GM12872 (cell line): ENCODE results near the gene SLC38A4.

Experiments
- TF ChIP-seq, protein P1 (sequence below): IDR thresholded peaks from 3 replicates; pipeline ENCODE4 v1.5.1; 2011; ENCODE audit warnings: low read depth, mild to moderate bottlenecking, low read length, moderate library complexity; ENCODE audit not compliant: insufficient read depth

The SLC38A4 gene

DNA sequence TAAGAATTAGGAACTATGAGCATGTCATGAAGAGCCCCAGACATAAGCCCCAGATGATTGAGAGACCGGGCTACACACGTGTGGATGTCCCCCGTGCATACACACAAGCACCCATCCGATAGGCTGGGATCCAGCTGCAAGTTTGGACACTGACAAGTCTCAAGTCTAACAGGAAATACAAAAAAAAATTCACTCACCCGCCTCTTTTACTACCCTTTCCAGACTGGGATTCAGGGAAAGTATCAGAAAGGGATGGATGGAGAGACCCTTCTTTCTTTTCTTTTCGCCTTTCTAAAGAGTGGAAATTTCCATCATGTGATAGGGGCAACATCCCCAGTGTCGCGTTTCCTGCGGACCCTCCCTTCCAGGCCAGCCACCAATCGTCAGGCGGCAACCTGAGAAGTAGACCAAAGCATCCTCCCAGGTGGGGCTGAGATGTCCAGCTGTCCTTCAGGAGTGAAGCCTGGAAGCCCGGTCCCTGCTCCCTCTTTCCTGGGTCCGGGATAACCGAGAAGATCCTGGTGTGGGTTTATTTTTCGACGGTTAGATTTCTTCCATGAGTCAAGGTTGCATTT lies 6.4 kb upstream of the SLC38A4 start:
- TF ChIP-seq, protein P1, sequence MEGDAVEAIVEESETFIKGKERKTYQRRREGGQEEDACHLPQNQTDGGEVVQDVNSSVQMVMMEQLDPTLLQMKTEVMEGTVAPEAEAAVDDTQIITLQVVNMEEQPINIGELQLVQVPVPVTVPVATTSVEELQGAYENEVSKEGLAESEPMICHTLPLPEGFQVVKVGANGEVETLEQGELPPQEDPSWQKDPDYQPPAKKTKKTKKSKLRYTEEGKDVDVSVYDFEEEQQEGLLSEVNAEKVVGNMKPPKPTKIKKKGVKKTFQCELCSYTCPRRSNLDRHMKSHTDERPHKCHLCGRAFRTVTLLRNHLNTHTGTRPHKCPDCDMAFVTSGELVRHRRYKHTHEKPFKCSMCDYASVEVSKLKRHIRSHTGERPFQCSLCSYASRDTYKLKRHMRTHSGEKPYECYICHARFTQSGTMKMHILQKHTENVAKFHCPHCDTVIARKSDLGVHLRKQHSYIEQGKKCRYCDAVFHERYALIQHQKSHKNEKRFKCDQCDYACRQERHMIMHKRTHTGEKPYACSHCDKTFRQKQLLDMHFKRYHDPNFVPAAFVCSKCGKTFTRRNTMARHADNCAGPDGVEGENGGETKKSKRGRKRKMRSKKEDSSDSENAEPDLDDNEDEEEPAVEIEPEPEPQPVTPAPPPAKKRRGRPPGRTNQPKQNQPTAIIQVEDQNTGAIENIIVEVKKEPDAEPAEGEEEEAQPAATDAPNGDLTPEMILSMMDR, result no peak

DNA sequence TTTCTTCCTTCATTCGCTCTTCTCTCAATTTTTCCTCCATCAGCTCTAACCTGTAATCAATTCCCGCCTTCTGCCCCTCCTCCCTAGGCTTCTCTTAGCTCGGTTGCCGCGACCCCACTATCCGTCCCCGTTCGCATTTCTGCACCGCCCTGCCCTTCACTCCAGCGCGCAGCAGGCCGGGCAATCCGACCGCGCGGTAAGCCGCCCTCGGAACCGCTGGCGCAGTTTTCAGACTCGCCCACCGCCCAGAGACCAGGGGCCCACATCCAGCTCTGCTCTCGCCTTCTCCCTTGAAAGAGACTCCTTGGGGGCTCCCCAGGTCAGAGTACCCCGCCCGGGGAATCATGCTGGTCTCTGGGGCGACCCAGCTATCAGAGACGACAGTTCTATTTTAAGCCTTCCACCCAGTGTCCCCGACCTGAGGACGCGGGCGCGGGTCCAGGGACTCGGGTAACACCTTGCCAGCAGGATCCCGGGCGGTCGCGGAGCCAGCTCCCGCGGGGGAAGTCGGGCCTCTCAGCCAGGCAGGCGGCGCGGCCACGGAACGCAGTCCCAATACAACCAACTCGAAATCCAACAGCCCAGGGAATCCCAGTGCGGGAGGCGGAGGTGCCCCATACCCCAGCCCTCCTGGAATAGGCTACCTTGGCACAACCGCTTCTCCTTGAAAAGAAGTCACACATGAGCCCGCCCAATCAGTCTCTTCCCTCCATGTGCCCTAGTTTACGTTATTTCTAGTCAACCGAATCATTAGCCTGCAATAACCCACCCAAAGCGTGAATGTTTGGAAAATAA lies 5.7 kb upstream of the SLC38A4 start:
- TF ChIP-seq, protein P1, result no peak

DNA sequence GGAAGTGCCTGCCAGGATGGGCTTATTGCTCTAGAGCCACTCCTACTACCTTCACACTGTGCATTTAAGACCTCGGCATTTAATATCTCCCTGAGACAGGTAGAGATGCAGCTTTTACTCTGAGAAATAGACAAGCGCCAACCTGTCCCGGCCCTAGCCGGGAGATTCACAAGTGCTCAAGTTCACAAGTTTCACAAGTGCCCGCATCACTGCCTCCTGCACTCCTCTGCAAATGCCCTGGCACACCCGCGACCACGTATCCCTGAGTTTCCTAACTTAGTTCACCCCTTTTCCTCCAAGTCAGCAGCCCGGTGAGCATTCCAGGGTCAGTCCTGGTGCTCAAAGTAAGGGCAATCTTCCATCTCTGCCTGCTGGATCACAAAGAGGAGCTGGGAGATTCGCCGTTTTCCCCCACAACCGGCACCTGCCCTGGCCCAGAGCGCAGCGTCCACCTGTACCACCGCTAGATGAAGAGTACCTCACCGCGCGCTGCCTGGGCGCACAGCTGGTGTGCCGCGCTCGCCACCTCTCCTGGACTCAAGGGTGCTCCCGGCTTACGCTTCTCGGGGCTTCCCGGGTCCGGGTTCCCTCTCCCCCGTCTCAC lies 5.0 kb upstream of the SLC38A4 start:
- TF ChIP-seq, protein P1, result no peak

DNA sequence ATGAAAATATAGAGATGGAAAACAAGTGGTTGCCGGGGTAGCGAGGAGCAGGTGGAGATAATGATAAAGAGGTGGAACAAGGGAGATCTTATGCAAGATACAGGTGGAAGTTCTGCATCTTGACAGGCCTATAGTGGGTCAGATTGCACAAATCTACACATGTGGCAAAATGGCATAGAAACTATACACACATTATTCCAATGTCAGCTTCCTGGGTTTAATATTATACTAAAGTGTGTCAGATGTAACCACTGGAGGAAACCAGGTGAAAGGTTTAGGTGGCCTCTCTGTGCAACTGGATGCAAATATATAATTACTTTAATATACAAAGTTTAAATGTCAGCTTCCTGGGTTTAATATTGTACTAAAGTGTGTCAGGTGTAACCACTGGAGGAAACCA lies 1.1 kb downstream of the SLC38A4 start:
- TF ChIP-seq, protein P1, result no peak

DNA sequence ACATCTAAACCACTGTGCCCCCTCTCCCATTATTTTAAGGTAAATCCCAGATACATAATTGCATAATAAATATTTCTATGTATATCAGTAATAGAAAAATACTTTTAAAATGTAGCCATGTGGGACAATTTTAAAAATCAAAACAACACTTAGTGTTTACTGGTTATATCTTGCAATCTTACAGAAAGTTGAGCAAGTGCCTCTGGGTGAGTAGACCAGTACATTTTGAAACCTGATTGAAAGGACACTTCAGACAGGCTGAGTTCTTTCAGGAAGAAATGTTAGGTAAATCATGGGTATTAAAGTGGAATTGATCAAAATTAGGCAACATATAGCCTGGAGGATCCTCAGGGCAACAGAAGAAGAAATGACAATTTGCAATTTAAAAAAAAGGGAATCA lies 7.2 kb downstream of the SLC38A4 start:
- TF ChIP-seq, protein P1, result no peak

DNA sequence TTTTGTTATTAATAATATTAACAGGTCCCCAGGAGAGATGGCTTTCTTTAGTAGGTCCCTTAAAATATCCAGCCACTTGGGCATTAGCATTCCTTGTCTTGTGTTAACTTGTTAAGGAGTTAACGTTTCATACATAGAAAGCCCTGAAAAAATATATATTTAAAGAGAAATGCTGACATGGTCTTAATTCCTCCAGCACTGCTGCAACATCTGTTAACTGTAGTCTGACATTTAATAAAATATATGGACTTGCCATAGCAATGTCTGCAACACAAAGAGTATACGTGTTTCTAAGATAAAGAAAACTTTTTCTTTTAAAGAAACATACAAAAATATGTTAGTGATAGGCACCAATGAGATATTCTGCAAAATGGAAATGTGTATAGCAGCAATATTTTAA lies 10.0 kb downstream of the SLC38A4 start:
- TF ChIP-seq, protein P1, result no peak

DNA sequence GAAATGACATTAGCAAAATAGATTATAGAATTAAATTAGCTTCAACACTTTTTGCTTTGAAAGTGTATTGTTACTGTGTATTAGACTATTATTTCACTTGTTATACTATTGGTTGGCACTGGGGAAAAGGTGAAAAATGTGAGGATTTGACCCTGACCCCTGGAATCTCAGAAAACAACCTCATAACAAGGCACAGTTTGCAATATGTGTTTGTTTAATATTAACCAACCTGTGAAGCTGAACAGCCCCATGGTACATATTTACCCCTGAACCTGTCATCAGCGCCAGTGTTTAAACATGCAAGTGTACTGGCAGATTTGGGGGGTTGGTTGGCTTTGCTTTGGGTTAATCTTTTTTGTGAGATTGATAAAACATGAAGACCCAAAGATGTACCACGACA lies 11.7 kb downstream of the SLC38A4 start:
- TF ChIP-seq, protein P1, result no peak
